ENCODE measurements around the gene LRRC17. TPM values are rescaled to one million over a fixed set of nuclear protein-coding genes. Genes with fewer than 3 reads are reported as not detected.

LRRC17 gene
- total RNA-seq, 1 donor from 2014 or later, result 32.0 TPM

DNA sequence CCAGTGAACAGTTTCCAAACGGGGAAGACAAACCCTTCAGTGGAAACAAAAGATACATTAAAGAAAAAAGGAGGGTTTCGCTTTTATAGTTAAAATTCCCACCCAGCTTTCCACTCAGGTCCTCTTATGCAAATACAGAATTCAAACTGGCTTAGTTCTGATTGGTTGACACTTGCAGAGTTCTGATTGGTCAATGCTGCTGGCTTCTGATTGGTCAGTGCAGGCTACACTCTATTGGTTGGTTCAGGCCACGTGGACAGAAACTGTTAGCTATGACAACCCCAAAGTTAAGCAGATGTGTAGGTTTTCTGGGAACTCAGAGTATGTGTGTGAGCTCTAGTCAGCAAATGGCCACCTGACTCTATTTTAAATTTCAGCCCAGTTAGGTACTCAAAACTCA lies 81.8 kb downstream of the LRRC17 start:
- H3K36me3 Mint-ChIP-seq (ENCODE audit: low read depth), result no peaks in the 10 kb centered on the region
- H3K4me1 Mint-ChIP-seq (ENCODE audit: low read depth), result no peaks in the 10 kb centered on the region
- no peak for DNase-seq (ENCODE audit: low spot score)
- TF ChIP-seq, protein P1, sequence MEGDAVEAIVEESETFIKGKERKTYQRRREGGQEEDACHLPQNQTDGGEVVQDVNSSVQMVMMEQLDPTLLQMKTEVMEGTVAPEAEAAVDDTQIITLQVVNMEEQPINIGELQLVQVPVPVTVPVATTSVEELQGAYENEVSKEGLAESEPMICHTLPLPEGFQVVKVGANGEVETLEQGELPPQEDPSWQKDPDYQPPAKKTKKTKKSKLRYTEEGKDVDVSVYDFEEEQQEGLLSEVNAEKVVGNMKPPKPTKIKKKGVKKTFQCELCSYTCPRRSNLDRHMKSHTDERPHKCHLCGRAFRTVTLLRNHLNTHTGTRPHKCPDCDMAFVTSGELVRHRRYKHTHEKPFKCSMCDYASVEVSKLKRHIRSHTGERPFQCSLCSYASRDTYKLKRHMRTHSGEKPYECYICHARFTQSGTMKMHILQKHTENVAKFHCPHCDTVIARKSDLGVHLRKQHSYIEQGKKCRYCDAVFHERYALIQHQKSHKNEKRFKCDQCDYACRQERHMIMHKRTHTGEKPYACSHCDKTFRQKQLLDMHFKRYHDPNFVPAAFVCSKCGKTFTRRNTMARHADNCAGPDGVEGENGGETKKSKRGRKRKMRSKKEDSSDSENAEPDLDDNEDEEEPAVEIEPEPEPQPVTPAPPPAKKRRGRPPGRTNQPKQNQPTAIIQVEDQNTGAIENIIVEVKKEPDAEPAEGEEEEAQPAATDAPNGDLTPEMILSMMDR (IDR thresholded peaks at IDR 0.05), result no peak
- no peak overlapping the region for H3K4me3 Mint-ChIP-seq (ENCODE audit: unreplicated experiment)
- H3K9me3 Mint-ChIP-seq (ENCODE audit: low read depth), result peaks cover 14% of the 10 kb centered on the region
- H3K27ac Mint-ChIP-seq (ENCODE audit: unreplicated experiment), result no peak overlapping the region
- H3K27me3 Mint-ChIP-seq (ENCODE audit: low read depth), result no peaks in the 10 kb centered on the region

Other genes with a start within 250 kb of the LRRC17 start
- 1.5 to 5.1 TPM (median 2.9 TPM) in 3 replicates for gene POLR2J2, start 241.3 kb upstream of the LRRC17 start, total RNA-seq
- 5.6 to 7.5 TPM (median 5.8 TPM) in 3 replicates for gene FAM185A, start 164.0 kb upstream of the LRRC17 start, total RNA-seq
- gene FBXL13, start 161.8 kb downstream of the LRRC17 start, total RNA-seq, result 0.45 to 0.97 TPM (median 0.48 TPM) in 3 replicates
- gene ARMC10, start 162.1 kb downstream of the LRRC17 start, total RNA-seq, result 22.6 to 23.8 TPM (median 22.9 TPM) in 3 replicates
- 9.7 to 12.2 TPM (median 11.0 TPM) in 3 replicates for gene NAPEPLD, start 236.1 kb downstream of the LRRC17 start, total RNA-seq